Epithelial cell of esophagus (primary cell): ENCODE results near the gene PXMP2.

Experiments used
- DNase-seq: peaks from one replicate; pipeline ENCODE4 v3.0.0; 2010; ENCODE audit warnings: low read depth
- H3K4me3 ChIP-seq: 2 replicates; pipeline ENCODE4 v1.5.1; 2011; ENCODE audit warnings: mild to moderate bottlenecking, low read length, control low read depth
- CTCF ChIP-seq: IDR thresholded peaks from 2 replicates; pipeline ENCODE4 v1.5.1; 2011; ENCODE audit warnings: low read depth, mild to moderate bottlenecking, low read length, control low read depth, inconsistent platforms; ENCODE audit not compliant: insufficient read depth; ENCODE audit errors: missing control alignments

The PXMP2 gene

GRCh38 chr12:132669166-132669879 lies 18.1 kb upstream of the PXMP2 start:
- TF ChIP-seq CTCF = no peak
- DNase-seq = no peak
- no peak overlapping the region for H3K4me3 ChIP-seq

GRCh38 chr12:132672116-132672515 lies 15.3 kb upstream of the PXMP2 start:
- no peak for DNase-seq

GRCh38 chr12:132672678-132673077 lies 14.7 kb upstream of the PXMP2 start:
- TF ChIP-seq CTCF = no peak
- no peak overlapping the region for H3K4me3 ChIP-seq
- DNase-seq = no peak

More at GRCh38 chr12:132672116-132672515, 15.3 kb upstream of the PXMP2 start:
- no peak for TF ChIP-seq CTCF
- no peak overlapping the region for H3K4me3 ChIP-seq

GRCh38 chr12:132673288-132674179 lies 13.9 kb upstream of the PXMP2 start:
- H3K4me3 ChIP-seq = no peak overlapping the region
- no peak for TF ChIP-seq CTCF

GRCh38 chr12:132674561-132674960 lies 12.8 kb upstream of the PXMP2 start:
- TF ChIP-seq CTCF = no peak
- no peak for DNase-seq
- no peak overlapping the region for H3K4me3 ChIP-seq

More at GRCh38 chr12:132673288-132674179, 13.9 kb upstream of the PXMP2 start:
- no peak for DNase-seq

GRCh38 chr12:132675757-132676432 lies 11.5 kb upstream of the PXMP2 start:
- DNase-seq = no peak
- no peak for TF ChIP-seq CTCF
- H3K4me3 ChIP-seq = no peak overlapping the region
